GM23338 (cell line): ENCODE results near the gene UQCC3.

Experiments used
- CREB1 ChIP-seq: fragments of 250-450 bp; sonication (Bioruptor Pico); IDR thresholded peaks from 2 replicates; pipeline ENCODE4 v1.5.0; 2020; ENCODE audit warnings: low read depth, mild to moderate bottlenecking, moderate library complexity
- CTCF ChIP-seq, 2 experiments: fragments of 200-600 bp in 1 of 2; sonication (generic) in 1 of 2; conservative IDR thresholded peaks; 2 replicates each; pipeline versions ENCODE4 v1.5.1 to v1.6.1; 2016 to 2017; ENCODE audit warnings: antibody characterized with exemption in 2 of 2, low read depth in 2 of 2, mild to moderate bottlenecking in 2 of 2, moderate library complexity in 1 of 2
- EZH2 ChIP-seq: fragments of 200-600 bp; sonication (generic); IDR thresholded peaks from one replicate; pipeline ENCODE4 v1.8.0; 2017; ENCODE audit warnings: antibody characterized with exemption, mild to moderate bottlenecking, low read depth; ENCODE audit not compliant: unreplicated experiment
- EZH2phosphoT487 ChIP-seq: fragments of 200-600 bp; sonication (generic); IDR thresholded peaks from one replicate; pipeline ENCODE4 v1.8.1; 2018; ENCODE audit warnings: antibody characterized with exemption; ENCODE audit not compliant: unreplicated experiment
- POLR2AphosphoS5 ChIP-seq: IDR thresholded peaks from 2 replicates; pipeline ENCODE4 v1.6.1; 2016; ENCODE audit warnings: antibody characterized with exemption, low read depth
- REST ChIP-seq: IDR thresholded peaks from one replicate; pipeline ENCODE4 v1.6.1; 2018; ENCODE audit warnings: antibody characterized with exemption; ENCODE audit not compliant: unreplicated experiment
- STAT1 ChIP-seq: IDR thresholded peaks from one replicate; pipeline ENCODE4 v1.6.1; 2016; ENCODE audit warnings: antibody characterized with exemption; ENCODE audit not compliant: unreplicated experiment
- ZNF331 ChIP-seq: fragments of 250-450 bp; sonication (Bioruptor Pico); IDR thresholded peaks from 2 replicates; pipeline ENCODE4 v1.5.0; 2020; ENCODE audit warnings: low read depth, mild to moderate bottlenecking, moderate library complexity

DNA sequence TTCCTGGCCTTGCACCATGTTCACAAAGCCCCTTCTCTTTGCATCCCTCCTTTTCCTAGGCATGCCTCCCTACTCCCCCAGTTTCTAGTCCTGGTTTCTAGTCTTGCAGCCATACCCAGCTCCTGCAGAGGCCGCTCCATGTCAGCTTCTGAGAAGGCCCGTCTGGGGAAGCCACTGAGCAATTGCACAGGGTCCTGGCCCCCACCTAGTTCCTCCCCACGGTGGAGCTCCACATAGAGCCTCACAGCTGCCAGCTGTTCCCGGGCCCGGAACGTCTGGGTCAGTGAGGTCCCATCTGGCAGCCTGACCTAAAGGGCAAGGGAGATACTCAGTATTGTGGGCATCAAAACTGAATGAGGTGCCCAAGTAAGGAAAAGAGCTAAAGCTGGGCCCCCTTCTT lies 5.2 kb downstream of the UQCC3 start:
- TF ChIP-seq STAT1 (no peak), CTCF (conservative IDR thresholded peaks at IDR 0.05; ENCODE audit: low read depth in 2 of 2) (peak; percentile 12 to 31; a peak in 2 of 4 replicates), EZH2phosphoT487 (no peak), POLR2AphosphoS5 (no peak), EZH2 (no peak), REST (no peak), CREB1 (no peak), ZNF331 (no peak)
